ENCODE data around the gene HLA-DPB1.

Gene HLA-DPB1

GRCh38 chr6:33069021-33069738, 6.6 kb upstream of the HLA-DPB1 start:
- H3K27ac ChIP-seq: no peak overlapping the region
- DNase-seq (ENCODE audit: low read depth, low spot score): no peak

DNA sequence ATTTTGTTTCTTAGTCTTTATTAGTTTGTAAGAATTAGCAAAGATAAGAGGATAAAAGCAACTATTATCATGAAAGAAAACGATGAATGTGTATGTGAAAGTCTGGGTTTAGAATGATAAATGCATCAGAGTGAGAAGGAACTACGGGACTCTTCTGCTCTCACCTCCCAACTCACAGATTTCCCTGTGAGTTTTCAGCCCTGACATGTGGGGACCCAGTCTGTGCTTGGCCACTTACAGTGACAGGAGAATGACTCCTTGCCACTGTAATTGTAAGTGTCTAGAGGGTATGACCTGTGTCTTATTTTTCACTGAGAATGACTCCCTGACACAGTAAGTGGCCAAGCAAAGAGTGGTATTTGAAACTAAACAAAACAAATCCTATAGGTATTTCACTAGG, 4.9 kb upstream of the HLA-DPB1 start:
- DNase-seq (ENCODE audit: low read depth, low spot score): no peak
- H3K27ac ChIP-seq: no peak overlapping the region

- no peak for DNase-seq (ENCODE audit: low read depth, low spot score)
- no peak overlapping the region for H3K27ac ChIP-seq
These were observed 4.2 kb upstream of the HLA-DPB1 start for GRCh38 chr6:33071569-33071968.

DNA sequence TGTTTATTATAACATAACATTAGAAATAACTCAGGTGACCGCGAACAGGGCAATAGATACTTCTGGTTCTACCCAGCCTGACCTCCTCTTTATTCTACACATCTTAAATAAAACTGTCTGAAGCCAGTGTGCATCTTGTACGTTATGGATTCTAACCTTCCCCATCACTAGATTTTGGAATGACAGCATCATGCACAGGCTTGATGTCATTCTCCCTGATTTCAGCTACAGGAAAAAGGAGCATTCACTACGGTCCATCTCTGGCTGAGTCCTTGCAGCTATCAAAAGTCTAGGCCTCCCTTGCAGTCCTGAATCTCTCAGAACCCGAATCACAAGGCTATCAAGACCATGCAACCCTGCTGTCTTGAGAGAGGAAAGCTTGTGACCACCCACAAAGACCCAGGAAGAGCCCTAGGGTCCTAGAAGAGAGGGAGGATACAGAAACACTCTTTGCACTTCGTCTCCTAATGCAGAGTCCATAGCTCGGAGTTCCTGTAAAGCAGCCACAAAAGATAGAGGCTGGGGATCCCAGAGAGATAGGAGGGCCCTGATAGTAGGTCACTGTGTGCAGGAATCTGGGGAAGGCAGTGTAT, 3.2 kb upstream of the HLA-DPB1 start:
- H3K27ac ChIP-seq: no peak overlapping the region
- DNase-seq (ENCODE audit: low read depth, low spot score): no peak

DNA sequence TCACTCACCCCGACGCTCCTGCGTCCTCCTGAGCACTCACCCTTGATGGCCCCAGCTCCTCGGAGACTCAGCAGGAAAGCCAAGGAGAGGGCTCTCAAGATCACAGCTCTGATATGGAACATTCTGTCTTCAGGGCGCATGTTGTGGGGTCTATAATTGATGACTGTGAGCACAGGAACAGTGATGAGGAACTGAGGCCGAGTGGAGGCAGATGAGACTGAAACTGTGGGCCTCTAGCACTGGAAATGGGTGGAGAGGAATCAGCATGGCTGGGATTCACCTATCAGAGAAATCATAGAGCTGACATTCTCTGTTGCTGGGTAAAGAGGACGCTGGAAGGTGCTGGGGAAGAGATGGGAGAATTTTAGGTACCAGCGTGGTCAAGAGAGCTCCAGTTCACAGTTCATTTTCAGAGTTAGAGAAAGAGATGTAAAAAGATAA, 2.3 kb upstream of the HLA-DPB1 start, which contains the start of gene HLA-DPA1:
Gene HLA-DPA1, minus strand, starts transcription at position 219 of the 441 bp plus-strand sequence.
- no peak within 1 kb of the TSS for H3K27ac ChIP-seq
- DNase-seq (ENCODE audit: low read depth, low spot score): no peak

DNA sequence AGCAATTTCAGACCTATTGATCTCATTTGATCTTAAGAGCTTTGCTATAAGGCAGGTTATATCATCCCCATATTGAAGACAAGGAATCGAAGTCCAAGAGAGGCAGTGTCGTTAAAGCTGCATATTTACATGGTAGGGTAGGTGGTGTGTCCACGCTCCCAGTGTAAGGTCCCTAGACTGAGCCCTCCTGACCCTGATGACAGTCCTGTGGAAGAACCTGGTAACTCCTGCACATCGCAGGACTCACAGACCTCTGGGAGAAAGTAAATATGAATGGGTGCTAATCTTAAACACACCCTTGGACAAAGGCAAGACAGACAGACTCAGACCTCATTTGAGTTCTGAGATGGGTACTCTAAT, 602 bp upstream of the HLA-DPB1 start:
- no peak overlapping the region for H3K27ac ChIP-seq
- DNase-seq (ENCODE audit: low read depth, low spot score): no peak

DNA sequence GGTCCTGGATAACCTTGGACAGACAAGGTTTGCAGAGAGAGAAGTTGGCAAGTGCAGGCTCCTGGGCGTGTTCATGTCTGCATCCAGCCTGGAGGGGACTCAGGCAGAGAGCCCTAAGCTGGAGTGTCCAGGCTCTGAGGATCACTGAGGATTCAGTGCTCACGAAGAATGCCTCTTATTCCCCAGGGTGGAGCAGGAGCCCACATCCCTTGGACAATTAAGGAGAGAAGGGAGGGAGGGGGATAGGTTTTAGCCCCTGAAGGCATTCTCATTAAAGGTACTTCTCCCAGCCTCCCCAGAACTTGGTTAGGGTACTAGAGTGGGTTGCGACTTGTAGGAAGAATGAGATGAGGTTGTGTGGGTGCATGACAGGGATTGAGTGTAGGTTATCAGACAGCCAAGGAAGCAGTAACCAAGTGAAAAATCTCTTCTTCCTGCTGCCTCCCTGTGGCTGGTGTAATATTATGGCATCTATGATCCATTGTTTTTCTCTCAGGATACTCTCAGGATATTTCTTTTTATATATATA, 680 bp downstream of the HLA-DPB1 start:
- no peak overlapping the region for H3K27ac ChIP-seq

GRCh38 chr6:33077908-33078307, 2.1 kb downstream of the HLA-DPB1 start:
- no peak for DNase-seq (ENCODE audit: low read depth, low spot score)
- no peak overlapping the region for H3K27ac ChIP-seq

More for the DNA sequence above, 680 bp downstream of the HLA-DPB1 start:
- no peak for DNase-seq (ENCODE audit: low read depth, low spot score)

DNA sequence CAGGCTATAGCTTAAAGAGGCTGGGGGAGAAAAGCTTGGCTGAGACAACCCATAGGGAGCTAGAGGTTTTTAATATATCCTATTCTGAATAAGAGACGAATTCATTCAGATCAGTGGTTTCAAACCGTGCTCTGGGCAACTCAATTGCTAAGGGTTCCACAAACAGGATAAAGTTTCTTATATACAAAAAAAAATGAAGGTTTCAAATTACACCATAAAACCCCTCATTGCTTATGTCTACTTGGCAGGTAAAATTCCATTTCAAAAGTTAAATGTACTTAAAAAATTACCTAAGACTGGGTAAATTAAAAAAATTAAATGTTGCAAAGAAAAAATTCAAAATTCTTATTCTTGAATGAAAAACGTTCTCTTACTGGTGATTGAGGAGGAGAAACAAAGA, 2.7 kb downstream of the HLA-DPB1 start:
- no peak for DNase-seq (ENCODE audit: low read depth, low spot score)
- no peak overlapping the region for H3K27ac ChIP-seq

GRCh38 chr6:33078919-33079521, 3.2 kb downstream of the HLA-DPB1 start:
- DNase-seq (ENCODE audit: low read depth, low spot score): no peak
- H3K27ac ChIP-seq: no peak overlapping the region

DNA sequence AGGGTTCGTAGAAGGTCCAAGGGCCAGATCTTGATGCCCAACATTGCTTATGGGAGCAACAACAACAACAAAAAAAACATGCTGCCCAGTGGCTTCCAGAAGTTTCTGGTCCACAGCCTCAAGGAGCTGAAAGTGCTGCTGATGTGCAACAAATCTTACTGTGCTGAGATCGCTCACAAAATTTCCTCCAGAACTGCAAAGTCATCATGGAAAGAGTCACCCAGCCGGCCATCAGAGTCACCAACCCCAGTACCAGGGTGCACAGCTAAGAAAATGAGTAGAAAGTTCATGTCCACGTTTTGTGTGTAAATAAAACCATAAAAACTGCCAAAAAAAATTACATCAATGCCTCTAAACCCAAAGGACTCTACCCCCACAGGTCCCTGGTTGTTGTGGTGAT, 3.8 kb downstream of the HLA-DPB1 start:
- DNase-seq (ENCODE audit: low read depth, low spot score): no peak

GRCh38 chr6:33080127-33081089, 4.6 kb downstream of the HLA-DPB1 start:
- DNase-seq (ENCODE audit: low read depth, low spot score): no peak
- H3K27ac ChIP-seq: no peak overlapping the region

More for the DNA sequence above, 3.8 kb downstream of the HLA-DPB1 start:
- H3K27ac ChIP-seq: no peak overlapping the region

DNA sequence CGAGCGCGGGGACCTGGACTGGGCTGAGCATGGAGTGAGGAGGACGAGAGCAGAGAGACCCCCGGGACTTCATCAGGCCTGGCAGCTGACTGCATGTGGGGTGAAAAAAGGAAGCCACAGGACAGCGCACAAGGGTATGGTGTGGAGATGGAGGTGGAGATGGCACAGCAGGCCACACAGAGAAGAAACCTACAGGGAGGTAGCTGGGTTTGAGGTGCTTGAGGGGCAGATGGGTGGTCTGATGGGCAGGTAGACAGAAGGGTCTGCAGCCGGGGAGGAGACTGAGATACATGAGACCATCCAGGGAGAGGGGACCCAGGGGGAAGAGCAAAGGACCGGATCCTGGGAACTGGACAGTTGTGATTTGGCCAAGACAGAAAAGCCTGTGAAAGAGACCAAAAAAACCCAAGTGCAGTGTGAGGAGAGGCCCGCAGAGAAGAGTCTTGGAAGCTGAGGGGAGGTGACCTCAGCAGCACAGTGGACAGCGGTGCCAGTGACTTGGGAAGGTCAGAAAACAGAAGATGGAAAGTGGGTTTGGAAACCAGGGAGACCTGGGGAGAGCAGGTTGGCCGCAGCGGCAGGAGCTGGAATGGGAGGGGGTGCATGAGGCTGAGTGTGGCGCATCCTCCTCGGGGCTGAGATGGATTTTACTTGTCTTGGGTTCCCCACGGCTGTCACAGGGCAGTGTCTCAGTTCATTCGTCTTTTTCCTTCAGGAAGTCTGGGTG, 5.5 kb downstream of the HLA-DPB1 start:
- no peak for DNase-seq (ENCODE audit: low read depth, low spot score)
- H3K27ac ChIP-seq: no peak overlapping the region

- no peak for DNase-seq (ENCODE audit: low read depth, low spot score)
- no peak overlapping the region for H3K27ac ChIP-seq
These were observed 6.9 kb downstream of the HLA-DPB1 start for GRCh38 chr6:33082702-33083101.

DNA sequence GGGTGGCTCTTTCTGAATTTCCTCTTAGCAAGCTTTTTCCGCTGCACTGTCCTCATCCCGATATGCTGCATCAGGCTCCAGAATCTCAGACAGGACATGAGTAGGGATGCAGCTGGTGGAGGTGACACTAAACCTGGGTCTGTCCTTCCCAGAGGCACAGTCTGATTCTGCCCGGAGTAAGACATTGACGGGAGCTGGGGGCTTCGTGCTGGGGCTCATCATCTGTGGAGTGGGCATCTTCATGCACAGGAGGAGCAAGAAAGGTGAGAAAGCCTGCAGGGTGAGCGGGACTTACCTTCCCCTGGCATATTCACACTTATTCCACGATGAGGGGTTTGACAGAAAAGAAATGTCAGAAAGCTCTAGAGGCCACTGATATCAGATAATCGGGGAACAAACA, 9.8 kb downstream of the HLA-DPB1 start:
- DNase-seq (ENCODE audit: low read depth, low spot score): no peak
- no peak overlapping the region for H3K27ac ChIP-seq

DNA sequence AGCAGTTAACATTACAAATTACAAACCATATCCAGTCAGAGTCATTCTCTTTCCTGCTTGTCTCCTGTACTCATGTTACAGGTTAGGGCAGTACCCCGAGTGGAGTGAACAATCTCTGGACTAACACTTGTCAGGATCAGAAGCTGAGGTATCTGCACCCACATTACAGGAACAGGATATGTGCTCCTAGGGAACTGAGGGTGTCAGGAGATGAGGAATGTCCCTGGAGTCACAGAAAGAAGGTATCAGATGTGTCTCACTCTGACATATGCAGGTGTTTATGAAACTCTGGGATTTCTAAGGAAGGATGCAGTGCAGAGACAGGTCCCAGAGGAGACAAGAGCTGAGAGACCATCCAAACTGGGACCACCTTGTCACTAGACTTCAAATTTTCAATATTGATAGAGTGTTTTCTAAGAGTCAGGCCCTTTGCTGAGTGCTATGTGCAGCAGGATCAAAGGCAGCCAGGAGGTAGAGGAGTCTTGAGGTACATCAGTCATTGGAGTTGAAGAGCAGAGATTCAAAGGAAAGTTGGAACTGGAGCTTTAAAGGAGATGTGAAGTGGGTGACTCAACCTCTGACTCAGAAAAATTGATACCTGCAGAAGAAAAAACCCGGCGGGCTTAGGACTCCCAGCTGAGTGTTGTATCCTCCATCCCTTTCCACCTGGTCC, 12.6 kb downstream of the HLA-DPB1 start:
- no peak overlapping the region for H3K27ac ChIP-seq
- no peak for DNase-seq (ENCODE audit: low read depth, low spot score)

DNA sequence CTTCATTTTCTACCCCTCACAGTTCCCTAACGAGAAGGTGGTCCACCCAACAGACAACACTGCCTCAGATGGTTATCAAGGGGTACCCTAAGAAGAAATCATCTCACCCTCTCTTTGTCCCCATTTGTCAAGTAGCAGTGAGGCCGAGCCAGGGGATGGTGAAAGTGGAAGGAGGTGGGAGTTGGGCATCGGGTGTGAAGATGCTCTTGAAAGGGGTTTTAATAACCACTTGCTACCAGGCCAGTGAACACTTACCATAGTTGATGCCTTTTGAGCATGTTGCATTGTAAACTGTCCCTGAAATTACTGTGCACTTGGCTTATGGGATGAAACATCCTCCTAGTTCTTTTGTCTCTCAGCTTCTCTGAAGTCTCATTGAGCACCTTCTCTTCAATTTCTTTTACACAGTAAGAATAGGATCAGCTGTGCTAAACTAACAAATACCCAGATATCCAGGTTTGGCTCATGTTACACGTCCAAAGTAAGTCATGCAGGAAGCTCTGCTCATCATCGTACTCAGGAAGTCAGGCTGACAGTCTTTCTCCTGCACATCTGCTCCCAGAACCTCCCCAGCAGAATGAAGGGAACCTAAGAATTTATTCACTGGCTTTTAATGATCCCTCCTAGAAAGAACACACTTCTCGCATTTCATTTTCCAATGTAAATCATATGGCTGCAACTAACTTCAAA, 13.3 kb downstream of the HLA-DPB1 start:
- H3K27ac ChIP-seq: no peak overlapping the region
- no peak for DNase-seq (ENCODE audit: low read depth, low spot score)

DNA sequence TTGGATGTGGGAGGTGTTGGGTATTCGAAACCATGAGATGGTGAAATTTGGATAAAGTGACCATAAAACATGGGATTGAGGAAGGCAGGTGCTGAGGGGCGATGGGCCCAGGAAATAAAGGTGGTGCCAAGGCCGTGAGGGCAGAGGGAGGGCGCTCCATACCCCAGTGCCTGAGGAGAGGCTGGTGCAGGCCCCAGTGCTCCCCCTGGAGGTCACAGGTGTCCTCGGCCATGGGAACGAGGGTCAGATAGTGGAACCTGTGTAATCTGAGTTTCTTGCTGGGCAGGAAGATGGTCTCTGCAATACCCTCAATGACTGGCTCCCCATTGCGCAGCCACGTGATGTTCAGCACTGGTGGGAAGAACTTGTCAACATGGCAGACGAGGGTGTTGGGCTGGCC, 16.2 kb downstream of the HLA-DPB1 start:
- no peak overlapping the region for H3K27ac ChIP-seq

DNA sequence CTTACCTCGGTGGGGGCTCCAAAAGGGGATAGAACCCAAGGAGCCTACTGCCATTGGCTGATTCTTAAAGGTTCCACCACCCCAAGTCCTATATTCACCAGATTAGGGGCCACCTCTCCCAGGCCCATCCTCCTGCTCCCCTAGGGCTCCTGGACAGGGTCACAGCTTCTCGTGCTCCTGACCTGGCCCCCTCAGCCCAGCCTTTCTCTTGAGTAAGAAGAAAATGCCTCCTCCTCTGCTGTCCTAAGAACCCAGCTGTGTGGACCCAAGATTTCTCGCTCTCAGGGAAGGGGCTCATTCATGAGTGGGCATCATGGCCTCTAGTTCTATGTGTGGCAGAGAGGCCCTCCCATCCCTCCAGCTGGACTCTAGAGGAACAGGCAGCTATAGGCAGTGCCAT, 16.6 kb downstream of the HLA-DPB1 start:
- DNase-seq (ENCODE audit: low read depth, low spot score): no peak
- no peak overlapping the region for H3K27ac ChIP-seq

More for the DNA sequence above, 16.2 kb downstream of the HLA-DPB1 start:
- no peak for DNase-seq (ENCODE audit: low read depth, low spot score)

Data from epithelial cell of prostate (primary cell).